GM23338 (cell line): Measurements from ENCODE around the gene RBP4. TPM values are rescaled to one million over a fixed set of nuclear protein-coding genes. Genes with fewer than 3 reads are reported as not detected.

ENCODE experiments used
- ATAC-seq: fragments of 200-7000 bp; cut with Tn5 transposase; 3 replicates; pipeline ENCODE4 v1.9.1; 2020
- DNase-seq: peaks from one replicate; pipeline ENCODE4 v3.0.0-alpha.2; 2015; ENCODE audit warnings: low spot score
- H2AFZ ChIP-seq: fragments of 200-600 bp; sonication (generic); 2 replicates; pipeline ENCODE4 v1.8.0; 2016; ENCODE audit warnings: antibody characterized with exemption, mild to moderate bottlenecking, moderate library complexity
- H3F3A ChIP-seq: fragments of 200-600 bp; sonication (generic); replicated peaks from 2 replicates; pipeline ENCODE4 v1.8.0; 2017; ENCODE audit warnings: antibody characterized with exemption, mixed run types, low read depth
- H3K27ac ChIP-seq: fragments of 200-600 bp; sonication (generic); 2 replicates; pipeline ENCODE4 v1.6.1; 2016; ENCODE audit warnings: low read depth
- H3K27me3 ChIP-seq: fragments of 200-600 bp; sonication (generic); 2 replicates; pipeline ENCODE4 v1.8.0; 2016; ENCODE audit warnings: mild to moderate bottlenecking, mixed run types, moderate library complexity; ENCODE audit not compliant: insufficient read depth
- H3K36me3 ChIP-seq: fragments of 200-600 bp; sonication (generic); 2 replicates; pipeline ENCODE4 v1.8.0; 2016; ENCODE audit warnings: mild to moderate bottlenecking; ENCODE audit not compliant: insufficient read depth
- H3K4me1 ChIP-seq: fragments of 200-600 bp; sonication (generic); 2 replicates; pipeline ENCODE4 v1.8.0; 2016; ENCODE audit warnings: mild to moderate bottlenecking, moderate library complexity; ENCODE audit not compliant: insufficient read depth
- H3K4me2 ChIP-seq: fragments of 200-600 bp; sonication (generic); 2 replicates; pipeline ENCODE4 v1.7.1; 2017; ENCODE audit warnings: mixed run types
- H3K4me3 ChIP-seq: fragments of 200-600 bp; sonication (generic); 2 replicates; pipeline ENCODE4 v1.6.1; 2016; ENCODE audit warnings: mixed run types
- H3K79me2 ChIP-seq: fragments of 200-600 bp; sonication (generic); replicated peaks from 2 replicates; pipeline ENCODE4 v1.8.0; 2017; ENCODE audit warnings: mild to moderate bottlenecking; ENCODE audit not compliant: insufficient read depth
- H3K9me2 ChIP-seq: fragments of 200-600 bp; sonication (generic); 2 replicates; pipeline ENCODE4 v1.8.0; 2017; ENCODE audit not compliant: insufficient read depth
- H4K20me1 ChIP-seq: fragments of 200-600 bp; sonication (generic); replicated peaks from 2 replicates; pipeline ENCODE4 v1.8.0; 2017; ENCODE audit warnings: mild to moderate bottlenecking; ENCODE audit not compliant: insufficient read depth
- H3K27ac Mint-ChIP-seq: 2 replicates; pipeline ENCODE4 v1.8.0; 2020; ENCODE audit warnings: inconsistent platforms, mild to moderate bottlenecking, moderate library complexity, mixed read lengths
- H3K27me3 Mint-ChIP-seq: 3 replicates; pipeline ENCODE4 v1.8.0; 2022; ENCODE audit warnings: low read depth, mild to moderate bottlenecking, moderate library complexity, mixed read lengths, inconsistent platforms; ENCODE audit not compliant: insufficient read depth, poor library complexity
- H3K36me3 Mint-ChIP-seq: 3 replicates; pipeline ENCODE4 v1.8.0; 2021; ENCODE audit warnings: low read depth, mild to moderate bottlenecking, inconsistent platforms, moderate library complexity, mixed read lengths
- H3K4me1 Mint-ChIP-seq: 3 replicates; pipeline ENCODE4 v1.8.0; 2020; ENCODE audit warnings: mild to moderate bottlenecking, inconsistent platforms, mixed read lengths
- H3K4me3 Mint-ChIP-seq: 3 replicates; pipeline ENCODE4 v1.8.0; 2021; ENCODE audit warnings: moderate library complexity, mild to moderate bottlenecking, inconsistent platforms, mixed read lengths
- H3K9me3 Mint-ChIP-seq: 3 replicates; pipeline ENCODE4 v1.8.0; 2020; ENCODE audit warnings: moderate library complexity, mild to moderate bottlenecking, inconsistent platforms, mixed read lengths
- CTCF ChIP-seq, 2 experiments: fragments of 200-600 bp in 1 of 2; sonication (generic) in 1 of 2; conservative IDR thresholded peaks; 2 replicates each; pipeline versions ENCODE4 v1.5.1 to v1.6.1; 2016 to 2017; ENCODE audit warnings: antibody characterized with exemption in 2 of 2, low read depth in 2 of 2, mild to moderate bottlenecking in 2 of 2, moderate library complexity in 1 of 2
- ETS1 ChIP-seq: IDR thresholded peaks from 2 replicates; pipeline ENCODE4 v1.6.1; 2016; ENCODE audit warnings: antibody characterized with exemption
- EZH2 ChIP-seq: fragments of 200-600 bp; sonication (generic); IDR thresholded peaks from one replicate; pipeline ENCODE4 v1.8.0; 2017; ENCODE audit warnings: antibody characterized with exemption, mild to moderate bottlenecking, low read depth; ENCODE audit not compliant: unreplicated experiment
- EZH2phosphoT487 ChIP-seq: fragments of 200-600 bp; sonication (generic); IDR thresholded peaks from one replicate; pipeline ENCODE4 v1.8.1; 2018; ENCODE audit warnings: antibody characterized with exemption; ENCODE audit not compliant: unreplicated experiment
- JUNB ChIP-seq: IDR thresholded peaks from one replicate; pipeline ENCODE4 v1.6.1; 2016; ENCODE audit warnings: antibody characterized with exemption; ENCODE audit not compliant: unreplicated experiment
- NANOG ChIP-seq: IDR thresholded peaks from 2 replicates; pipeline ENCODE4 v1.6.1; 2016; ENCODE audit warnings: antibody characterized with exemption, borderline replicate concordance
- POLR2AphosphoS5 ChIP-seq: IDR thresholded peaks from 2 replicates; pipeline ENCODE4 v1.6.1; 2016; ENCODE audit warnings: antibody characterized with exemption, low read depth
- STAT1 ChIP-seq: IDR thresholded peaks from one replicate; pipeline ENCODE4 v1.6.1; 2016; ENCODE audit warnings: antibody characterized with exemption; ENCODE audit not compliant: unreplicated experiment
- ZNF331 ChIP-seq: fragments of 250-450 bp; sonication (Bioruptor Pico); IDR thresholded peaks from 2 replicates; pipeline ENCODE4 v1.5.0; 2020; ENCODE audit warnings: low read depth, mild to moderate bottlenecking, moderate library complexity
- ZNF462 ChIP-seq: fragments of 250-450 bp; sonication (Bioruptor Pico); IDR thresholded peaks from 2 replicates; pipeline ENCODE4 v1.5.0; 2020; ENCODE audit warnings: mild to moderate bottlenecking, moderate library complexity
- polyA plus RNA-seq: library from polyadenylated mRNA; unstranded; fragments of >200 nt; fragmentation: Nextera tagmentation; extraction: Ambion mirVana; gene quantifications from 2 replicates; pipeline ENCODE4 v1.2.1, GENCODE V29; 2016
- total RNA-seq: library from RNA; depleted of rRNA; stranded (reverse); fragments of >200 nt; shearing (Covaris generic); gene quantifications from 2 replicates; pipeline ENCODE4 v1.2.3, GENCODE V29; 2014

RBP4 gene
- total and polyA plus RNA-seq, 2 experiments from 2014 or later: 0.79 to 1.0 TPM

GRCh38 chr10:93577565-93577964, 23.5 kb downstream of the RBP4 start (continued):
- TF ChIP-seq ZNF462 (CRISPR knock-in tag) (no peak), ZNF331 (CRISPR knock-in tag) (no peak), POLR2AphosphoS5 (no peak), JUNB (no peak)

GRCh38 chr10:93576888-93577287, 24.1 kb downstream of the RBP4 start:
- Histone ChIP-seq H3K4me1 (no peaks in the 10 kb centered on the region), H3F3A (no peaks in the 10 kb centered on the region), H4K20me1 (no peaks in the 10 kb centered on the region), H3K27ac (no peak overlapping the region), H3K9me2 (no peaks in the 10 kb centered on the region), H3K4me3 (no peak overlapping the region), H3K79me2 (no peaks in the 10 kb centered on the region), H3K27me3 (peaks cover 10% of the 10 kb centered on the region), H3K36me3 (no peaks in the 10 kb centered on the region), H3K4me2 (no peak overlapping the region), H2AFZ (no peak overlapping the region)
- Mint-ChIP-seq H3K4me1 (no peaks in the 10 kb centered on the region), H3K4me3 (no peak overlapping the region), H3K27ac (no peak overlapping the region), H3K9me3 (no peaks in the 10 kb centered on the region), H3K36me3 (no peaks in the 10 kb centered on the region), H3K27me3 (peaks cover 3% of the 10 kb centered on the region)
- ATAC-seq (no peak), DNase-seq (no peak)
- TF ChIP-seq STAT1 (no peak), EZH2phosphoT487 (no peak), ETS1 (no peak), ZNF331 (CRISPR knock-in tag) (no peak), NANOG (no peak), JUNB (no peak), CTCF (conservative IDR thresholded peaks at IDR 0.05; ENCODE audit: low read depth in 2 of 2) (no peak), EZH2 (no peak), POLR2AphosphoS5 (no peak)
